H9 (cell line): ENCODE measurements around the gene MARCKS. TPM values are rescaled to one million over a fixed set of nuclear protein-coding genes. Genes with fewer than 3 reads are reported as not detected.

Source experiments
- DNase-seq: peaks from one replicate; pipeline ENCODE4 v3.0.0-alpha.2; 2017
- H2AFZ ChIP-seq: one replicate; pipeline ENCODE4 v1.6.1; 2013; ENCODE audit warnings: mild to moderate bottlenecking, low read length, control low read depth, moderate library complexity
- H2AK5ac ChIP-seq: 2 replicates; pipeline ENCODE4 v1.6.1; 2013; ENCODE audit warnings: low read length, control low read depth, mixed read lengths; ENCODE audit not compliant: insufficient read length
- H2BK120ac ChIP-seq: one replicate; pipeline ENCODE4 v1.6.1; 2013; ENCODE audit warnings: low read depth, mild to moderate bottlenecking, low read length, control low read depth, inconsistent platforms; ENCODE audit not compliant: poor library complexity, severe bottlenecking
- H2BK12ac ChIP-seq: 2 replicates; pipeline ENCODE4 v1.6.1; 2013; ENCODE audit warnings: low read length, control low read depth, mixed read lengths, low read depth; ENCODE audit not compliant: insufficient read length
- H2BK15ac ChIP-seq: 2 replicates; pipeline ENCODE4 v1.6.1; 2013; ENCODE audit warnings: low read depth, low read length, control low read depth
- H2BK20ac ChIP-seq: one replicate; pipeline ENCODE4 v1.6.1; 2013; ENCODE audit warnings: low read depth, mild to moderate bottlenecking, low read length, control low read depth, inconsistent platforms; ENCODE audit not compliant: poor library complexity, severe bottlenecking
- H2BK5ac ChIP-seq: 2 replicates; pipeline ENCODE4 v1.6.1; 2013; ENCODE audit warnings: low read length, control low read depth, mixed read lengths; ENCODE audit not compliant: insufficient read length
- H3K14ac ChIP-seq: 2 replicates; pipeline ENCODE4 v1.6.1; 2013; ENCODE audit warnings: low read length, control low read depth; ENCODE audit not compliant: insufficient read depth
- H3K18ac ChIP-seq: 2 replicates; pipeline ENCODE4 v1.6.1; 2013; ENCODE audit warnings: low read depth, mild to moderate bottlenecking, mixed read lengths, low read length, control low read depth; ENCODE audit not compliant: insufficient read length
- H3K23ac ChIP-seq: 2 replicates; pipeline ENCODE4 v1.6.1; 2013; ENCODE audit warnings: low read length, control low read depth, mixed read lengths, low read depth; ENCODE audit not compliant: insufficient read length
- H3K23me2 ChIP-seq: 2 replicates; pipeline ENCODE4 v1.6.1; 2013; ENCODE audit warnings: low read depth, mild to moderate bottlenecking, mixed read lengths, low read length, control low read depth; ENCODE audit not compliant: insufficient read length, poor library complexity, severe bottlenecking
- H3K27ac ChIP-seq: 2 replicates; pipeline ENCODE4 v1.5.1; 2013; ENCODE audit warnings: low read length, control low read depth, mixed read lengths, low read depth; ENCODE audit not compliant: insufficient read length
- H3K27me3 ChIP-seq: 2 replicates; pipeline ENCODE4 v1.6.1; 2013; ENCODE audit warnings: low read length, control low read depth, inconsistent platforms; ENCODE audit not compliant: insufficient read depth
- H3K4ac ChIP-seq: 2 replicates; pipeline ENCODE4 v1.6.1; 2013; ENCODE audit warnings: low read depth, mild to moderate bottlenecking, control low read depth, inconsistent platforms, low read length, moderate library complexity
- H3K4me1 ChIP-seq: 2 replicates; pipeline ENCODE4 v1.6.1; 2013; ENCODE audit warnings: low read length, control low read depth, inconsistent platforms; ENCODE audit not compliant: insufficient read depth
- H3K4me2 ChIP-seq: 2 replicates; pipeline ENCODE4 v1.6.1; 2013; ENCODE audit warnings: low read length, control low read depth, mixed read lengths; ENCODE audit not compliant: insufficient read length, insufficient read depth
- H3K56ac ChIP-seq: 2 replicates; pipeline ENCODE4 v1.6.1; 2013; ENCODE audit warnings: low read depth, mild to moderate bottlenecking, mixed read lengths, low read length, control low read depth; ENCODE audit not compliant: insufficient read length
- H3K79me1 ChIP-seq: 2 replicates; pipeline ENCODE4 v1.6.1; 2013; ENCODE audit warnings: low read depth, mild to moderate bottlenecking, moderate library complexity, low read length, control low read depth, inconsistent platforms; ENCODE audit not compliant: insufficient read depth, poor library complexity, severe bottlenecking
- H3K79me2 ChIP-seq: 2 replicates; pipeline ENCODE4 v1.6.1; 2013; ENCODE audit warnings: low read length, control low read depth, inconsistent platforms; ENCODE audit not compliant: insufficient read depth
- H3K9ac ChIP-seq: 2 replicates; pipeline ENCODE4 v1.6.1; 2013; ENCODE audit warnings: low read length, control low read depth, mixed read lengths; ENCODE audit not compliant: insufficient read length; ENCODE audit errors: extremely low read depth
- H3K9me3 ChIP-seq: one replicate; pipeline ENCODE4 v1.6.1; 2013; ENCODE audit warnings: low read depth, low read length, inconsistent platforms; ENCODE audit not compliant: control insufficient read depth
- H3T11ph ChIP-seq: one replicate; pipeline ENCODE4 v1.6.1; 2013; ENCODE audit warnings: mild to moderate bottlenecking, low read length, control low read depth, inconsistent platforms
- H4K20me1 ChIP-seq: one replicate; pipeline ENCODE4 v1.6.1; 2013; ENCODE audit not compliant: control insufficient read depth, insufficient read length, insufficient read depth
- H4K5ac ChIP-seq: 2 replicates; pipeline ENCODE4 v1.6.1; 2013; ENCODE audit warnings: low read depth, mild to moderate bottlenecking, mixed read lengths, low read length, control low read depth; ENCODE audit not compliant: insufficient read length
- H4K8ac ChIP-seq: replicated peaks from 2 replicates; pipeline ENCODE4 v1.6.1; 2013; ENCODE audit warnings: low read length, control low read depth, mixed read lengths, low read depth; ENCODE audit not compliant: insufficient read length
- H4K91ac ChIP-seq: 2 replicates; pipeline ENCODE4 v1.6.1; 2013; ENCODE audit warnings: low read depth, mild to moderate bottlenecking, moderate library complexity, mixed read lengths, low read length, control low read depth; ENCODE audit not compliant: insufficient read length
- H3K27ac Mint-ChIP-seq, 3 experiments: 2 replicates in 2 of 3; 3 replicates in 1 of 3; pipeline ENCODE4 v1.8.0; 2020 to 2021; ENCODE audit warnings: mixed read lengths in 3 of 3, mild to moderate bottlenecking in 1 of 3, moderate library complexity in 1 of 3
- H3K27me3 Mint-ChIP-seq: 2 replicates; pipeline ENCODE4 v1.8.0; 2021; ENCODE audit warnings: low read depth, mild to moderate bottlenecking, moderate library complexity, mixed read lengths
- H3K36me3 Mint-ChIP-seq, 3 experiments: 2 replicates in 2 of 3; 3 replicates in 1 of 3; pipeline ENCODE4 v1.8.0; 2020 to 2021; ENCODE audit warnings: low read depth in 3 of 3, mixed read lengths in 3 of 3; ENCODE audit not compliant: insufficient read depth in 1 of 3
- H3K4me1 Mint-ChIP-seq, 2 experiments: 2 replicates each; pipeline ENCODE4 v1.8.0; 2020; ENCODE audit warnings: mixed read lengths in 2 of 2
- H3K4me3 Mint-ChIP-seq, 2 experiments: 2 replicates in 1 of 2; 3 replicates in 1 of 2; pipeline ENCODE4 v1.8.0; 2020 to 2021; ENCODE audit warnings: mild to moderate bottlenecking in 2 of 2, mixed read lengths in 2 of 2, moderate library complexity in 1 of 2
- H3K9me3 Mint-ChIP-seq, 2 experiments: 2 replicates in 1 of 2; 3 replicates in 1 of 2; pipeline ENCODE4 v1.8.0; 2020; ENCODE audit warnings: mild to moderate bottlenecking in 2 of 2, mixed read lengths in 2 of 2, moderate library complexity in 1 of 2
- CTCF ChIP-seq: fragments of 200-600 bp; sonication (generic); conservative IDR thresholded peaks from 3 replicates; pipeline ENCODE4 v1.8.0; 2021; ENCODE audit warnings: antibody characterized with exemption, mild to moderate bottlenecking
- WGBS: extraction: QIAGEN DNeasy Blood & Tissue Kit; methylation state at CpG from one replicate; pipeline ENCODE4 v1.1.7; 2013; ENCODE audit warnings: missing lambda C conversion rate, low lambda C conversion rate, mixed read lengths; ENCODE audit not compliant: insufficient read length; ENCODE audit errors: extremely low coverage; 5-methylcytosine and 5-hydroxymethylcytosine counted together
- total RNA-seq: library from RNA; stranded (reverse); gene quantifications from 2 replicates; pipeline ENCODE4 v1.2.1, GENCODE V29; 2021

MARCKS gene
- total RNA-seq, 1 experiment from 2014 or later: 164 TPM

- TF ChIP-seq CTCF: no peak
- no peak overlapping the region for H2BK120ac ChIP-seq
- no peak overlapping the region for H2BK15ac ChIP-seq
- Mint-ChIP-seq H3K27me3 (no peaks in the 10 kb centered on the region; the same call in 1 of the 2 replicates), H3K36me3 (no peaks in the 10 kb centered on the region), H3K4me1 (peaks cover 6 to 7% of the 10 kb centered on the region in 2 experiments; a peak in 2 of 4 replicates), H3K4me3 (no peak overlapping the region), H3K27ac (no peak overlapping the region), H3K9me3 (no peaks in the 10 kb centered on the region)
- H3K27ac ChIP-seq: no peak overlapping the region
- H3K14ac ChIP-seq: no peak overlapping the region
- no peaks in the 10 kb centered on the region for H3K79me2 ChIP-seq
- H4K91ac ChIP-seq: no peak overlapping the region
- no peaks in the 10 kb centered on the region for H3K4me1 ChIP-seq
- H3K79me1 ChIP-seq: no peaks in the 10 kb centered on the region
- H3K4ac ChIP-seq: no peak overlapping the region
- no peak overlapping the region for H3K23ac ChIP-seq
- no peak overlapping the region for H3K18ac ChIP-seq
- no peak overlapping the region for H3K56ac ChIP-seq
- H3K9ac ChIP-seq: no peak overlapping the region
- no peak overlapping the region for H3T11ph ChIP-seq
- no peaks in the 10 kb centered on the region for H3K9me3 ChIP-seq
- no peak overlapping the region for H3K4me2 ChIP-seq
- no peaks in the 10 kb centered on the region for H3K27me3 ChIP-seq
- H4K20me1 ChIP-seq: no peaks in the 10 kb centered on the region
- WGBS: no CpG with 5 or more reads among the region's 6 CpGs
- no peaks in the 10 kb centered on the region for H3K23me2 ChIP-seq
- no peak overlapping the region for H2BK20ac ChIP-seq
- H2BK5ac ChIP-seq: no peak overlapping the region
- no peak overlapping the region for H2AFZ ChIP-seq
- no peak for DNase-seq
- H4K8ac ChIP-seq: no peak overlapping the region
- no peak overlapping the region for H2BK12ac ChIP-seq
- H2AK5ac ChIP-seq: no peak overlapping the region
- no peak overlapping the region for H4K5ac ChIP-seq
These were observed 50.1 kb downstream of the MARCKS start for GRCh38 chr6:113907102-113907815.
